ENCODE measurements around the gene FBP2. TPM values are rescaled to one million over a fixed set of nuclear protein-coding genes. Genes with fewer than 3 reads are reported as not detected.
A peak's percentile ranks its signal among the peaks of the same experiment; 100 is the strongest.

The FBP2 gene
- total and polyA plus RNA-seq, 12 donors: 0.15 to 4.6 (median 0.37) TPM; not detected in 1

DNA sequence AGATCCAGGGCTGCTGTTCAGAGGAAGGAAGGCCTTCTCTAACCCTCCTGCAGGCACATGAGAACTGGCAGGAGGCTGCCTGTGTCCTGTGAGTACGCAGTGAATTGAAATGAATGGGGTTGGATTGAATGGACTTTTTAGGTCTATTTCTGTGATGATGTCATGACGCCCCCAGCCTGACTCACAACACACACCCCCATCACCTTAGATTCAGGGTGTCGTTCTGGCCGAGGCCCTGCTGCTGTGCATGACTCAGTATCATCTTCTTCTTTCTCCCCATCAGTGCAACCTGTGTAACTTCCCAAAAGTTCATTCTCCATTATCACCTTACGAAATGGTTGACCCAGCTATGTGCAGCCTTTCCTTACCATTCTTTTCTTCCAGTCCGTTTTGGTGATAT is 33.4 kb downstream of the FBP2 start:
- Histone ChIP-seq H3K27me3 (no peaks in the 10 kb centered on the region), H3K9me3 (replicated peaks in 1 of 3) (no peaks in the 10 kb centered on the region), H3K27ac (no peak overlapping the region), H3K4me3 (no peak overlapping the region), H3K36me3 (replicated peaks in 1 of 2) (no peaks in the 10 kb centered on the region), H3K4me1 (replicated peaks in 1 of 2) (no peaks in the 10 kb centered on the region)
- DNase-seq: no peak
- TF ChIP-seq, protein P1, sequence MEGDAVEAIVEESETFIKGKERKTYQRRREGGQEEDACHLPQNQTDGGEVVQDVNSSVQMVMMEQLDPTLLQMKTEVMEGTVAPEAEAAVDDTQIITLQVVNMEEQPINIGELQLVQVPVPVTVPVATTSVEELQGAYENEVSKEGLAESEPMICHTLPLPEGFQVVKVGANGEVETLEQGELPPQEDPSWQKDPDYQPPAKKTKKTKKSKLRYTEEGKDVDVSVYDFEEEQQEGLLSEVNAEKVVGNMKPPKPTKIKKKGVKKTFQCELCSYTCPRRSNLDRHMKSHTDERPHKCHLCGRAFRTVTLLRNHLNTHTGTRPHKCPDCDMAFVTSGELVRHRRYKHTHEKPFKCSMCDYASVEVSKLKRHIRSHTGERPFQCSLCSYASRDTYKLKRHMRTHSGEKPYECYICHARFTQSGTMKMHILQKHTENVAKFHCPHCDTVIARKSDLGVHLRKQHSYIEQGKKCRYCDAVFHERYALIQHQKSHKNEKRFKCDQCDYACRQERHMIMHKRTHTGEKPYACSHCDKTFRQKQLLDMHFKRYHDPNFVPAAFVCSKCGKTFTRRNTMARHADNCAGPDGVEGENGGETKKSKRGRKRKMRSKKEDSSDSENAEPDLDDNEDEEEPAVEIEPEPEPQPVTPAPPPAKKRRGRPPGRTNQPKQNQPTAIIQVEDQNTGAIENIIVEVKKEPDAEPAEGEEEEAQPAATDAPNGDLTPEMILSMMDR (IDR thresholded peaks at IDR 0.05): no peak
- TF ChIP-seq POLR2A (IDR thresholded peaks at IDR 0.05): no peak
- WGBS, 4 donors: 91 to 93% (median 92%) methylated on average over 6 of the region's 6 CpGs
- intact Hi-C loops (cut with DNase I): no loop called here

DNA sequence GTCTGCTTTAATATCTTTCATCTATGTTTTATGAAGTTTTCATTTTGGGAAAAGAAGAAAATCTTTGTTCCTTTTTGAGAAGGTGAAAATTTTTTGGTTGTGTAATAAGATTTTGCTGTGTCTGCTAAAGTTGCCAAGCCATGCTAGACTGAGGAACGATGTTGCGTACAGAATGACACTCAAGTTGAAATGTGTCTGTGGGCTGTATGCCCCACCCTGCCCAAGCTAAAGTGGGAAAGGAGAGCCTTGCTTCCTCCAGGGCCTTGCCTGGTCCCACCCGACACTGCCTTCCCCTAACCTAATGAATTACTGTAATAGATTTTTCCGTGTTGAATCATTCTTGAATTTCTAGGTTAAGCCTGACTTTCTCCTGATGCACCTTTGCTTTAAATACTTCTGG is 36.2 kb downstream of the FBP2 start:
- intact Hi-C loops (cut with DNase I): no loop called here
- Histone ChIP-seq H3K27ac (no peak overlapping the region), H3K27me3 (no peaks in the 10 kb centered on the region), H3K4me1 (replicated peaks in 1 of 2) (no peaks in the 10 kb centered on the region), H3K36me3 (replicated peaks in 1 of 2) (no peaks in the 10 kb centered on the region), H3K4me3 (no peak overlapping the region), H3K9me3 (replicated peaks in 1 of 3) (no peaks in the 10 kb centered on the region)
- no peak for DNase-seq
- 78 to 89% (median 85%) methylated on average over 4 of the region's 4 CpGs for WGBS, 4 donors
- no peak for TF ChIP-seq POLR2A (IDR thresholded peaks at IDR 0.05)
- TF ChIP-seq, protein P1 (IDR thresholded peaks at IDR 0.05): no peak

DNA sequence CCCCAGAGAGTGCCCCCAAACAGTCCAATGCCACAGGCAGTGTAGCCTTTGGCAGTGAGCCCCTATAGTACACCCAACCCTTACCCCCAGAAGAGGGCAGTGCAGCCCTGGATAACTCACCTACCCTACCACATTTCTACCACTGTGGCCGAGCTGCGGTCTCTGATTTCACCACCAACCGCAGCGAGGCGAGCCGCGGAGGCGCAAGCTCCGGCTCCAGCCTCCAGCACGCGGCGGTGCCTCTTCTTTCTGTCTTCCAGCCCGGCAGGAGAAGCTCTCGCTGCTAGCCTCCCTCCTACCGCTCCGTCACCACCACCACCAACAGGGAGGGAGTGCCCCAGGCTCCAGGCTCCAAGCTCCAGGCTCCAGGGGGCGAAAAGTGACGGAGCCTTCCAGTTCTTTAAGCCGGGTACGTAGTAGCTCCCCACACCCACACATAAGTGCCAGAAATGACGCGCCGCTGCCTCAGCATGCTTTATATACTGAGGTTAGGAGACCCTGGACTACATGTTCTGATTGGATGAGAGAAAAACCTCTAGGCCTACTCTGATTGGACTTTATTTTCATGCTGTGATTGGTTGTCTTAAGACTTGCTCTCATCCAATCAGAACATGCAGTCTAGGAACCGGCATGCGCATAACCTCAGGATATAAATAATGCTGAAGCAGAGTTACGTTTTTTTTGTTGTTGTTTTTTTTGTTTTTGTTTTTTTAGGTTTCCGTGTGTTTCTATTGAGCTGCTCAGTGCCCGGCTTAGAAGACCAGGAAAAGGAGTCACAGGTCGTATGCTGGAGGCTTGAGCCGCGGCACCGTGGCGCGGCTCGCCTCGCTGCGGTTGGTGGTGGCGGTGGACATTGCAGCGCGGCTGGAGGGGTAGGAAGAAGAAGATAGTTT is 38.9 kb downstream of the FBP2 start, which contains the start of gene PCAT7:
Gene PCAT7 (plus strand): TSS at position 645 of the 893 bp plus-strand sequence.
- no peak for TF ChIP-seq POLR2A (IDR thresholded peaks at IDR 0.05)
- TF ChIP-seq, protein P1 (IDR thresholded peaks at IDR 0.05): peak; percentile 16 to 72 (median 46)
- DNase-seq: peak; percentile 22 to 77 (median 68)
- Histone ChIP-seq H3K27ac (peak within 1 kb of the TSS in 2 of 5 donors; percentile 14 to 69), H3K4me1 (replicated peaks in 1 of 2) (no peaks in the 10 kb centered on the region), H3K4me3 (peak within 1 kb of the TSS in 1 of 4 donors; percentile 32), H3K27me3 (no peaks in the 10 kb centered on the region), H3K36me3 (replicated peaks in 1 of 2) (no peaks in the 10 kb centered on the region), H3K9me3 (replicated peaks in 1 of 3) (no peaks in the 10 kb centered on the region)
- intact Hi-C loops (cut with DNase I): loop anchor here in 1 of 2 donors (5.0 kb wide), 1 partner anchor 48 kb away; no protein-coding TSS in a partner anchor
- WGBS, 4 donors: 82 to 83% (median 82%) methylated on average over 40 of the region's 40 CpGs

DNA sequence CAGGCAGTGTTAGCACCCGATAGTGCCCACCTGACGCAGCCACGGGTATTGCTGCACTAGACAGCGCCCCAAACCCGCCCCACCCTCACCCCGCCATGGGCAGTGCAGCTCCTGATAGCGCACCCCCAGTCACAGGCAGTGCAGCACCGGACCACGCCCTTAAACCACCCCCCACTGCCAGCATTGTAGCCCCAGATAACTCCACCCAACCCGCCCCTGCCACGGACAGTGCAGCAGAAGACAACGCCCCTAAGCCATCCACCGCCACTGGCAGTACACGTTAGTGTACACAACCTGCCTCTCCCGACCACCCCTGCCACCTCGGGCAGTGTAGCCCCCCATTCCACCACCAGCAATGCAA is 39.6 kb downstream of the FBP2 start:
- H3K4me3 ChIP-seq: no peak overlapping the region
- intact Hi-C loops (cut with DNase I): loop anchor here in 1 of 2 donors (5.0 kb wide), 1 partner anchor 48 kb away; no protein-coding TSS in a partner anchor

More for the DNA sequence above, 39.6 kb downstream of the FBP2 start:
- Histone ChIP-seq H3K36me3 (replicated peaks in 1 of 2) (no peaks in the 10 kb centered on the region), H3K9me3 (replicated peaks in 1 of 3) (no peaks in the 10 kb centered on the region), H3K4me1 (replicated peaks in 1 of 2) (no peaks in the 10 kb centered on the region), H3K27me3 (no peaks in the 10 kb centered on the region), H3K27ac (no peak overlapping the region)
- TF ChIP-seq, protein P1 (IDR thresholded peaks at IDR 0.05): no peak
- TF ChIP-seq POLR2A (IDR thresholded peaks at IDR 0.05): no peak
- 80 to 87% (median 84%) methylated on average over 4 to 16 of the region's 16 CpGs for WGBS, 4 donors
- no peak for DNase-seq

Measured in adrenal gland (tissue), 12 donors.